Measurements from ENCODE around the gene NTSR1. TPM values are rescaled to one million over a fixed set of nuclear protein-coding genes. Genes with fewer than 3 reads are reported as not detected.

Gene NTSR1
- total RNA-seq, 5 donors from 2014 or later (not counting 1 experiment from before 2014, with no cell fraction given) = 0.33 to 0.63 (median 0.53) TPM; not detected in 2

Other genes starting within 250 kb of the NTSR1 start
- gene GATA5, start 232.8 kb upstream of the NTSR1 start, total RNA-seq = not detected
- gene SLCO4A1, start 66.3 kb upstream of the NTSR1 start, total RNA-seq = 1 to 10 TPM in 4 of 5 donors, under 1 TPM in 1; 0.98 to 7.2 (median 5.4) TPM
- gene MRGBP, start 87.6 kb downstream of the NTSR1 start, total RNA-seq = 10 to 100 TPM in 3 of 5 donors, 1 to 10 TPM in 2; 8.6 to 13.9 (median 12.8) TPM
- 10 to 100 TPM; 46.5 to 91.1 (median 83.0) TPM for gene OGFR, start 96.0 kb downstream of the NTSR1 start, total RNA-seq
- gene COL9A3, start 108.2 kb downstream of the NTSR1 start, total RNA-seq = 1 to 10 TPM in 1 of 5 donors, under 1 TPM in 3, not detected in 1; 0.51 to 2.1 (median 0.75) TPM
- gene TCFL5, start 153.0 kb downstream of the NTSR1 start, total RNA-seq = 10 to 100 TPM in 2 of 5 donors, 1 to 10 TPM in 3; 5.0 to 12.7 (median 8.5) TPM
- gene DIDO1, start 217.7 kb downstream of the NTSR1 start, total RNA-seq = 100 to 1,000 TPM in 3 of 5 donors, 10 to 100 TPM in 2; 70.5 to 116 (median 113) TPM
- gene GID8, start 229.3 kb downstream of the NTSR1 start, total RNA-seq = 10 to 100 TPM; 33.1 to 43.4 (median 41.2) TPM
- gene SLC17A9, start 243.9 kb downstream of the NTSR1 start, total RNA-seq = 1 to 10 TPM; 5.3 to 8.8 (median 8.3) TPM